SK-N-SH (cell line): Measurements from ENCODE around the gene SPTBN5. TPM values are rescaled to one million over a fixed set of nuclear protein-coding genes. Genes with fewer than 3 reads are reported as not detected.

Experiments
- CTCF ChIA-PET: fragments of 300-600, 350-600 bp; formaldehyde crosslinking; extraction: SDS; loops from one replicate; lab custom pipeline; 2021; lab: Yijun Ruan, JAX
- POLR2A ChIA-PET: fragments of 350-600 bp; sonication (Branson Sonifier 250); formaldehyde crosslinking; extraction: SDS; loops from one replicate; lab custom pipeline; 2020; ENCODE audit warnings: antibody characterized with exemption, inconsistent platforms; lab: Yijun Ruan, JAX
- DNase-seq: peaks from one replicate; pipeline ENCODE4 v3.0.0; 2012
- H2AFZ ChIP-seq: fragments of 200-600 bp; sonication (generic); 2 replicates; pipeline ENCODE4 v1.8.1; 2016; ENCODE audit warnings: antibody characterized with exemption, mild to moderate bottlenecking, low read depth
- H3F3A ChIP-seq: fragments of 200-600 bp; sonication (generic); replicated peaks from 2 replicates; pipeline ENCODE3; 2016; ENCODE audit warnings: antibody characterized with exemption, mild to moderate bottlenecking; ENCODE audit not compliant: insufficient read depth
- H3K27ac ChIP-seq, 2 experiments: fragments of 200-500 bp in 1 of 2; fragments of 200-600 bp in 1 of 2; sonication (Bioruptor generic) in 1 of 2; sonication (generic), shearing (Covaris generic) in 1 of 2; 2 replicates each; pipeline versions ENCODE4 v1.5.1 to v1.6.1; 2014 to 2016; ENCODE audit warnings: low read depth in 2 of 2, inconsistent platforms in 1 of 2, low read length in 1 of 2, mild to moderate bottlenecking in 1 of 2, mixed read lengths in 1 of 2
- H3K27me3 ChIP-seq: fragments of 200-600 bp; sonication (generic), shearing (Covaris generic); 2 replicates; pipeline ENCODE4 v1.6.1; 2016; ENCODE audit warnings: mixed run types; ENCODE audit not compliant: insufficient read depth
- H3K36me3 ChIP-seq, 2 experiments: fragments of 200-500 bp in 1 of 2; fragments of 200-600 bp in 1 of 2; sonication (Bioruptor generic) in 1 of 2; sonication (generic) in 1 of 2; replicated peaks in 1 of 2; 2 replicates each; pipeline versions ENCODE3 to v1.5.1; 2014 to 2016; ENCODE audit warnings: low read length in 1 of 2, mild to moderate bottlenecking in 1 of 2; ENCODE audit not compliant: insufficient read depth in 2 of 2, control insufficient read depth in 1 of 2
- H3K4me1 ChIP-seq, 2 experiments: fragments of 200-500 bp in 1 of 2; fragments of 200-600 bp in 1 of 2; sonication (Bioruptor generic) in 1 of 2; sonication (generic), shearing (Covaris generic) in 1 of 2; 2 replicates each; pipeline versions ENCODE4 v1.5.1 to v1.6.1; 2014 to 2016; ENCODE audit warnings: low read depth in 1 of 2, low read length in 1 of 2, mixed run types in 1 of 2; ENCODE audit not compliant: insufficient read depth in 2 of 2, control insufficient read depth in 1 of 2
- H3K4me2 ChIP-seq: fragments of 200-600 bp; sonication (generic), shearing (Covaris generic); 2 replicates; pipeline ENCODE4 v1.6.1; 2017; ENCODE audit warnings: mixed run types
- H3K4me3 ChIP-seq, 2 experiments: fragments of 200-500 bp in 1 of 2; fragments of 200-600 bp in 1 of 2; sonication (Bioruptor generic) in 1 of 2; sonication (generic), shearing (Covaris generic) in 1 of 2; 2 replicates each; pipeline versions ENCODE4 v1.5.1 to v1.8.1; 2014 to 2016; ENCODE audit warnings: low read depth in 2 of 2, inconsistent platforms in 1 of 2, low read length in 1 of 2, mild to moderate bottlenecking in 1 of 2, mixed read lengths in 1 of 2, moderate library complexity in 1 of 2
- H3K79me2 ChIP-seq: fragments of 200-600 bp; sonication (generic); 2 replicates; pipeline ENCODE4 v1.8.1; 2017; ENCODE audit warnings: mild to moderate bottlenecking; ENCODE audit not compliant: insufficient read depth
- H3K9ac ChIP-seq: fragments of 200-600 bp; sonication (generic); 2 replicates; pipeline ENCODE4 v1.6.1; 2017; ENCODE audit warnings: mixed run types
- H3K9me2 ChIP-seq: fragments of 200-600 bp; sonication (generic); 2 replicates; pipeline ENCODE4 v1.6.1; 2017; ENCODE audit warnings: mixed run types
- H3K9me3 ChIP-seq: fragments of 200-600 bp; sonication (generic); 2 replicates; pipeline ENCODE4 v1.6.1; 2017; ENCODE audit warnings: mixed run types, mild to moderate bottlenecking, moderate library complexity
- H4K20me1 ChIP-seq: fragments of 200-600 bp; sonication (generic); 2 replicates; pipeline ENCODE4 v1.6.1; 2017; ENCODE audit warnings: mild to moderate bottlenecking, mixed run types; ENCODE audit not compliant: insufficient read depth
- ELF1 ChIP-seq: IDR thresholded peaks from 2 replicates; pipeline ENCODE4 v1.4.0; 2012
- EP300 ChIP-seq, 2 experiments: IDR thresholded peaks; 2 replicates each; pipeline versions ENCODE4 v1.4.0 to v1.6.1; 2012; ENCODE audit warnings: borderline replicate concordance in 1 of 2, low read depth in 1 of 2, low read length in 1 of 2
- FOXJ3 ChIP-seq: sonication (generic); formaldehyde crosslinking; IDR thresholded peaks from 2 replicates; pipeline ENCODE4 v1.5.1; 2020; ENCODE audit warnings: mild to moderate bottlenecking, missing genetic modification reagents
- FOXM1 ChIP-seq: IDR thresholded peaks from 2 replicates; pipeline ENCODE4 v1.4.0; 2012; ENCODE audit warnings: low read depth, mild to moderate bottlenecking
- GABPA ChIP-seq: IDR thresholded peaks from 2 replicates; pipeline ENCODE4 v1.4.0; 2012; ENCODE audit warnings: low read depth, mild to moderate bottlenecking
- IRF3 ChIP-seq: fragments of 150-350 bp; IDR thresholded peaks from 2 replicates; pipeline ENCODE4 v1.6.1; 2016; ENCODE audit warnings: mild to moderate bottlenecking, low read depth, low read length
- JUND ChIP-seq: IDR thresholded peaks from 2 replicates; pipeline ENCODE4 v1.4.0; 2012
- NFIC ChIP-seq: IDR thresholded peaks from 2 replicates; pipeline ENCODE4 v1.4.0; 2012; ENCODE audit warnings: borderline replicate concordance
- NRF1 ChIP-seq: IDR thresholded peaks from 2 replicates; pipeline ENCODE4 v1.6.1; 2012; ENCODE audit warnings: low read depth, mild to moderate bottlenecking, low read length
- POLR2AphosphoS5 ChIP-seq: IDR thresholded peaks from 2 replicates; pipeline ENCODE4 v1.6.1; 2012; ENCODE audit warnings: low read depth, low read length
- RAD21 ChIP-seq: IDR thresholded peaks from 2 replicates; pipeline ENCODE4 v1.6.1; 2012; ENCODE audit warnings: mild to moderate bottlenecking, low read length
- RCOR1 ChIP-seq: fragments of 150-350 bp; IDR thresholded peaks from 2 replicates; pipeline ENCODE4 v1.6.1; 2017; ENCODE audit warnings: antibody characterized with exemption, low read length
- TCF12 ChIP-seq: IDR thresholded peaks from 2 replicates; pipeline ENCODE4 v1.4.0; 2012
- USF1 ChIP-seq: IDR thresholded peaks from 2 replicates; pipeline ENCODE4 v1.4.0; 2012; ENCODE audit warnings: low read depth, borderline replicate concordance
- USF2 ChIP-seq: fragments of 150-350 bp; IDR thresholded peaks from 2 replicates; pipeline ENCODE4 v1.6.1; 2017; ENCODE audit warnings: antibody characterized with exemption, low read length, low read depth, borderline replicate concordance
- YY1 ChIP-seq: IDR thresholded peaks from 2 replicates; pipeline ENCODE4 v1.4.0; 2012; ENCODE audit warnings: low read depth, mild to moderate bottlenecking
- WGBS: methylation state at CpG from one replicate; pipeline ENCODE4 v1.1.6; 2017; ENCODE audit warnings: low lambda C conversion rate; 5-methylcytosine and 5-hydroxymethylcytosine counted together
- polyA plus RNA-seq, 3 experiments: library from polyadenylated mRNA; depleted of rRNA; stranded (reverse); fragments of >200 nt; gene quantifications; 2 replicates each; pipeline ENCODE4 v1.2.3, GENCODE V29; 2012
- TF ChIP-seq, protein P1 (sequence below): IDR thresholded peaks from 2 replicates; pipeline ENCODE4 v1.6.1; 2012; ENCODE audit warnings: mild to moderate bottlenecking, low read depth, low read length, moderate library complexity
- TF ChIP-seq, protein P2 (sequence below): IDR thresholded peaks from 2 replicates; pipeline ENCODE4; 2012

Gene SPTBN5
- polyA plus RNA-seq, 1 of the 3 experiments (the other 2 are of a cell fraction), result 0.23 TPM

DNA sequence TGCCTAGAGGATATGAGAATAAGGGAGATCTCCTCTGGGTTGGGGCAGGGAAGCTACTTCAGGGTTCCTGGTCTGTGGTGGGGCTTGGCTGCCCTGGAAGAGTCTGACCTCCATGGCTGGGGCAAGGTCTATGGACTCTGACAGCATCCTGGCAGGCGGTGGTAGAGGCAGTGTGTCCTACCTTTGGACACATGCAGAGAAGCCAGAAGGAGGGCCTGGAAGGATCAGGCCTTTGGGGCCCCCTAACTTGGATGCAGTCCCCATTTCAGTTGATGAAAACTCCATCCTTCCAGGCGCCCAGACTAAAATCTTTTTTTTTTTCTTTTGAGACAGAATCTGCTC lies 10.4 kb downstream of the SPTBN5 start:
- ChIA-PET CTCF (interaction anchor here (1.8 to 2.5 kb wide), 2 partner anchors 10 to 21 kb away, joined by 6 to 7 read pairs; no protein-coding TSS in a partner anchor), POLR2A (interaction anchor here (1.2 kb wide), 1 partner anchor 12 kb away, joined by 5 read pairs; no protein-coding TSS in a partner anchor)
- TF ChIP-seq TCF12, result no peak
- Histone ChIP-seq H3K9ac (no peak overlapping the region), H3F3A (no peaks in the 10 kb centered on the region), H3K79me2 (no peaks in the 10 kb centered on the region), H3K4me1 (peaks cover 0 to 2% of the 10 kb centered on the region in 2 experiments; a peak in 1 of 4 replicates), H3K9me2 (no peaks in the 10 kb centered on the region), H3K36me3 (no peaks in the 10 kb centered on the region), H2AFZ (no peak overlapping the region), H3K27ac (no peak overlapping the region), H3K27me3 (no peaks in the 10 kb centered on the region), H3K9me3 (no peaks in the 10 kb centered on the region), H3K4me3 (no peak overlapping the region), H3K4me2 (no peak overlapping the region), H4K20me1 (no peaks in the 10 kb centered on the region)
- no peak for DNase-seq
- WGBS, result 66% methylated on average over 2 of the region's 2 CpGs

DNA sequence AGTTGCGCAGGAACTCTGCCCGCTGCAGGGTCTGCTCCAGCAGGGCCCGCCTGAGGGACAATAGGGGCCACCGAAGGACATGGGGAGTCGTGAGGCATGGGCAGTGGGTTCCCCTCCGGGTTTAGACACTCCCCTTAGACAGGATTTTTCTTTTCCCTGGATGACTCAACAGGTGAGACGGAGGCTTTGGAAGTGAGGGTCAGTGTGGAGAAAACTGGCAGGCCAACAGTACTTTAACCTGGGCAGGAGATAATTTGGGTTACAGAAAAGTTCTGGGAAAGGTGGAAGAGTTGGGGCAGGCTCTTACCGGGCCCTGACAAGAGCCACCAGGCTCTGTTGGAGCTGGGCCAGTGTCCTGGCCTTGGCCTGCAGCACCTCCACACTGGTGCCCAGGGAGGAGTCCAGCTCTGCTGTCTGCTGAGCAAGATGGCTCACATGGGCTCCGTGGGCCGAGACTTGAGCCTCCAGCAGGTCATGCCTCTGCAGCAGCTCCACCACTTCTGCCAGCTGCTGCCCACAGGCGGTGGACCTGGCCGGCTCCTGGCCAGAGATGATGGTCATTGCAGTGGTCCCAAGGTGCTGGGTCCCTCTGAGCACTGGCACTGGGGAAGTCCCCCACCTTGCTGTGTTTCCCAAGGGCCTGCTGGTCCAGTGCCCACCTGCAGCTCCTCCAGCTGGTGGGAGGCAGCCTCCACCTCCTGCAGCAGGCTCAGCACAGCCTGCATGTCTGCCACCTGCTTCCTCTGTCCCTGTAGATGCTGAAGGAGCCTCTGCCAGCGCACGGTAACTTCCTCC lies 11.0 kb downstream of the SPTBN5 start:
- H3K27me3 ChIP-seq, result no peaks in the 10 kb centered on the region
- no peak for TF ChIP-seq NRF1
- no peak for TF ChIP-seq USF1
- no peak for TF ChIP-seq GABPA
- no peak for TF ChIP-seq RCOR1
- TF ChIP-seq EP300 (IDR thresholded peaks at IDR 0.05; ENCODE audit: borderline replicate concordance in 1 of 2, low read depth in 1 of 2, low read length in 1 of 2), result no peak
- no peak for TF ChIP-seq FOXJ3 (CRISPR knock-in tag)
- no peak for TF ChIP-seq ELF1
- no peak for TF ChIP-seq FOXM1
- no peak for TF ChIP-seq IRF3
- TF ChIP-seq TCF12, result no peak
- TF ChIP-seq, protein P1, sequence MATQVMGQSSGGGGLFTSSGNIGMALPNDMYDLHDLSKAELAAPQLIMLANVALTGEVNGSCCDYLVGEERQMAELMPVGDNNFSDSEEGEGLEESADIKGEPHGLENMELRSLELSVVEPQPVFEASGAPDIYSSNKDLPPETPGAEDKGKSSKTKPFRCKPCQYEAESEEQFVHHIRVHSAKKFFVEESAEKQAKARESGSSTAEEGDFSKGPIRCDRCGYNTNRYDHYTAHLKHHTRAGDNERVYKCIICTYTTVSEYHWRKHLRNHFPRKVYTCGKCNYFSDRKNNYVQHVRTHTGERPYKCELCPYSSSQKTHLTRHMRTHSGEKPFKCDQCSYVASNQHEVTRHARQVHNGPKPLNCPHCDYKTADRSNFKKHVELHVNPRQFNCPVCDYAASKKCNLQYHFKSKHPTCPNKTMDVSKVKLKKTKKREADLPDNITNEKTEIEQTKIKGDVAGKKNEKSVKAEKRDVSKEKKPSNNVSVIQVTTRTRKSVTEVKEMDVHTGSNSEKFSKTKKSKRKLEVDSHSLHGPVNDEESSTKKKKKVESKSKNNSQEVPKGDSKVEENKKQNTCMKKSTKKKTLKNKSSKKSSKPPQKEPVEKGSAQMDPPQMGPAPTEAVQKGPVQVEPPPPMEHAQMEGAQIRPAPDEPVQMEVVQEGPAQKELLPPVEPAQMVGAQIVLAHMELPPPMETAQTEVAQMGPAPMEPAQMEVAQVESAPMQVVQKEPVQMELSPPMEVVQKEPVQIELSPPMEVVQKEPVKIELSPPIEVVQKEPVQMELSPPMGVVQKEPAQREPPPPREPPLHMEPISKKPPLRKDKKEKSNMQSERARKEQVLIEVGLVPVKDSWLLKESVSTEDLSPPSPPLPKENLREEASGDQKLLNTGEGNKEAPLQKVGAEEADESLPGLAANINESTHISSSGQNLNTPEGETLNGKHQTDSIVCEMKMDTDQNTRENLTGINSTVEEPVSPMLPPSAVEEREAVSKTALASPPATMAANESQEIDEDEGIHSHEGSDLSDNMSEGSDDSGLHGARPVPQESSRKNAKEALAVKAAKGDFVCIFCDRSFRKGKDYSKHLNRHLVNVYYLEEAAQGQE, result no peak
- no peak for TF ChIP-seq YY1
- TF ChIP-seq, protein P2, sequence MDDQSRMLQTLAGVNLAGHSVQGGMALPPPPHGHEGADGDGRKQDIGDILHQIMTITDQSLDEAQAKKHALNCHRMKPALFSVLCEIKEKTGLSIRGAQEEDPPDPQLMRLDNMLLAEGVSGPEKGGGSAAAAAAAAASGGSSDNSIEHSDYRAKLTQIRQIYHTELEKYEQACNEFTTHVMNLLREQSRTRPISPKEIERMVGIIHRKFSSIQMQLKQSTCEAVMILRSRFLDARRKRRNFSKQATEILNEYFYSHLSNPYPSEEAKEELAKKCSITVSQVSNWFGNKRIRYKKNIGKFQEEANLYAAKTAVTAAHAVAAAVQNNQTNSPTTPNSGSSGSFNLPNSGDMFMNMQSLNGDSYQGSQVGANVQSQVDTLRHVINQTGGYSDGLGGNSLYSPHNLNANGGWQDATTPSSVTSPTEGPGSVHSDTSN, result no peak
- no peak for TF ChIP-seq NFIC
- TF ChIP-seq RAD21, result no peak
- no peak for TF ChIP-seq JUND
- TF ChIP-seq USF2, result no peak
- no peak for TF ChIP-seq POLR2AphosphoS5
- H3K9me2 ChIP-seq, result no peaks in the 10 kb centered on the region
- no peak overlapping the region for H2AFZ ChIP-seq
- DNase-seq, result no peak
- no peak overlapping the region for H3K9ac ChIP-seq
- H3K36me3 ChIP-seq, result no peaks in the 10 kb centered on the region
- ChIA-PET CTCF (interaction anchor here (2.5 kb wide), 1 partner anchor 10 kb away, joined by 6 read pairs; no protein-coding TSS in a partner anchor), POLR2A (interaction anchor here (1.2 kb wide), 1 partner anchor 12 kb away, joined by 5 read pairs; no protein-coding TSS in a partner anchor)
- H3K4me3 ChIP-seq, result no peak overlapping the region
- H4K20me1 ChIP-seq, result no peaks in the 10 kb centered on the region
- H3F3A ChIP-seq, result no peaks in the 10 kb centered on the region
- 87% methylated on average over 9 of the region's 14 CpGs for WGBS
- H3K27ac ChIP-seq, result no peak overlapping the region
- no peaks in the 10 kb centered on the region for H3K79me2 ChIP-seq
- H3K9me3 ChIP-seq, result no peaks in the 10 kb centered on the region
- H3K4me1 ChIP-seq, result peaks cover 0 to 8% of the 10 kb centered on the region in 2 experiments; a peak in 1 of 4 replicates
- H3K4me2 ChIP-seq, result no peak overlapping the region
